OCI-LY7 (cell line): ENCODE results near the gene JAML.

Experiments used
- EZH2phosphoT487 ChIP-seq: fragments of 200-600 bp; sonication (generic); IDR thresholded peaks from 2 replicates; pipeline ENCODE4 v1.6.1; 2018; ENCODE audit warnings: low read depth, borderline replicate concordance, mild to moderate bottlenecking, mixed run types, antibody characterized with exemption, low read length, moderate library complexity, mixed read lengths
- TF ChIP-seq, protein P1 (sequence below): fragments of 200-600 bp; sonication (generic); conservative IDR thresholded peaks from 2 replicates; pipeline ENCODE4 v1.5.1; 2014; ENCODE audit warnings: mild to moderate bottlenecking, antibody characterized with exemption, low read length, moderate library complexity, mixed read lengths

DNA sequence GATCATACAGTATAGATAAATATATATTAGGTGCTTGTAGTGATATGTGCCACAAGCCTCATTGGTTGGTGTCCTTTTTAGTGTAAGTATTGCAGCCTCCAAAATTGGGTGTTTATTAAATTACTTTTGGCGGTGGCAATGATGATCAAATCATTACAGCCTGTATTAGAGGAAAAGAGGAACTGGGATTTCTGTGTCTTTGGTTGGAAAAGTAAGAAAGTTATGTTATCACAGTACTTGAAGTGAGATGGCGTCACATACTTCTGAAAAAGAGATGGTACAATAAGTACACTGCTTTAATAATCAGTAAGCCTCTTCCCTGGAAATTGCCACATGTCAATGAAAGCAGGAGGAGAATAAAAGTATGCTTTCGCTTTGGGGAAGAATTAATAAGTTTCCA lies 27.9 kb upstream of the JAML start:
- TF ChIP-seq, protein P1, sequence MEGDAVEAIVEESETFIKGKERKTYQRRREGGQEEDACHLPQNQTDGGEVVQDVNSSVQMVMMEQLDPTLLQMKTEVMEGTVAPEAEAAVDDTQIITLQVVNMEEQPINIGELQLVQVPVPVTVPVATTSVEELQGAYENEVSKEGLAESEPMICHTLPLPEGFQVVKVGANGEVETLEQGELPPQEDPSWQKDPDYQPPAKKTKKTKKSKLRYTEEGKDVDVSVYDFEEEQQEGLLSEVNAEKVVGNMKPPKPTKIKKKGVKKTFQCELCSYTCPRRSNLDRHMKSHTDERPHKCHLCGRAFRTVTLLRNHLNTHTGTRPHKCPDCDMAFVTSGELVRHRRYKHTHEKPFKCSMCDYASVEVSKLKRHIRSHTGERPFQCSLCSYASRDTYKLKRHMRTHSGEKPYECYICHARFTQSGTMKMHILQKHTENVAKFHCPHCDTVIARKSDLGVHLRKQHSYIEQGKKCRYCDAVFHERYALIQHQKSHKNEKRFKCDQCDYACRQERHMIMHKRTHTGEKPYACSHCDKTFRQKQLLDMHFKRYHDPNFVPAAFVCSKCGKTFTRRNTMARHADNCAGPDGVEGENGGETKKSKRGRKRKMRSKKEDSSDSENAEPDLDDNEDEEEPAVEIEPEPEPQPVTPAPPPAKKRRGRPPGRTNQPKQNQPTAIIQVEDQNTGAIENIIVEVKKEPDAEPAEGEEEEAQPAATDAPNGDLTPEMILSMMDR = no peak
- TF ChIP-seq EZH2phosphoT487 = no peak
